Measurements from ENCODE around the gene AGMAT.

AGMAT gene

DNA sequence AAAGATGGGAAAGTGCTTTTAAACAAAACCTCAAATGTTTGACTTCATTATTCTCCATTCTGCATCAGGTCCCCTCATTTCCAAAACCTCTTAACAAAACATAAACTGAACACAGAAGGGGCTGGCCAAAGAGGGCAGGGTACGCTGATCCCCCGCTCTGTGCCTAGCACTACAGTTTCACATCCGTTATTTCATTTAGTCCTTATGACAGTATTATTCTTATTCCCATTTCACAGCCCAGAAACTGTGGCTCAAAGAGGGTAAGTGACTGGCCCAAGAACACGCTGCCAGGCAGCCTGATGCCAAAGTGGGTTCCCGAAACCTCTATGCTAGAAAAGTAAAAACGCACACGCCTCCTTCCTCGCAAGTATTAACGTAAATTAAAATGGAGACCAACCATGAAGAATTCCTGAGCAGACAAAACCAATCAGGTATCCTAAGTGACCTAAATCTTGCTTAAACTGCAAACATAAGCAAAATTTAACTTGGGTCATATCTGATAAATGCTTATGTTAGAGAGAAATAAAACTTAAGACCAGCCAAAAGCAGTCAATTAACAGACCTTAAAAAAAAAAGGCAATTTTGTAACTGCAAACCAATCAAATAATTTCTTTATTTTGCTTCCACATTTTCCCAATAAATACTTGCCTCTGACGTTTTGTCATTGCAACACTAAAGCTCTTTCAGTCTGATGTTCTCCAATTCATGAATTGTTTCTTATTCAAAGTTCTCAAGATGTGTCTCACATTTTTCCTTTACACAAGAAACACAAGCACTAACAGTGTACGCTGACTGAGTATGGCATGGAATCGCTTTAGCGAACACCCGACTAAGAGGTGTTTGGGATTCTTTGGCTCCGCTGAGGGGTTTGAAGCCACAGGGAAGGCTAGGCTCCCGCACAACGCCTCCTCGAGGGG, 61.5 kb downstream of the AGMAT start:
- TF ChIP-seq, protein P1, sequence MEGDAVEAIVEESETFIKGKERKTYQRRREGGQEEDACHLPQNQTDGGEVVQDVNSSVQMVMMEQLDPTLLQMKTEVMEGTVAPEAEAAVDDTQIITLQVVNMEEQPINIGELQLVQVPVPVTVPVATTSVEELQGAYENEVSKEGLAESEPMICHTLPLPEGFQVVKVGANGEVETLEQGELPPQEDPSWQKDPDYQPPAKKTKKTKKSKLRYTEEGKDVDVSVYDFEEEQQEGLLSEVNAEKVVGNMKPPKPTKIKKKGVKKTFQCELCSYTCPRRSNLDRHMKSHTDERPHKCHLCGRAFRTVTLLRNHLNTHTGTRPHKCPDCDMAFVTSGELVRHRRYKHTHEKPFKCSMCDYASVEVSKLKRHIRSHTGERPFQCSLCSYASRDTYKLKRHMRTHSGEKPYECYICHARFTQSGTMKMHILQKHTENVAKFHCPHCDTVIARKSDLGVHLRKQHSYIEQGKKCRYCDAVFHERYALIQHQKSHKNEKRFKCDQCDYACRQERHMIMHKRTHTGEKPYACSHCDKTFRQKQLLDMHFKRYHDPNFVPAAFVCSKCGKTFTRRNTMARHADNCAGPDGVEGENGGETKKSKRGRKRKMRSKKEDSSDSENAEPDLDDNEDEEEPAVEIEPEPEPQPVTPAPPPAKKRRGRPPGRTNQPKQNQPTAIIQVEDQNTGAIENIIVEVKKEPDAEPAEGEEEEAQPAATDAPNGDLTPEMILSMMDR (IDR thresholded peaks at IDR 0.05; ENCODE audit: low read depth, low read length), result no peak
- Histone ChIP-seq H3K4me3 (ENCODE audit: low read depth, low read length) (peak overlapping the region; percentile 63), H3K27me3 (no peaks in the 10 kb centered on the region), H3K36me3 (no peaks in the 10 kb centered on the region), H3K4me1 (no peaks in the 10 kb centered on the region; the same call in 1 of the 2 replicates), H3K9me3 (no peaks in the 10 kb centered on the region)
- no peak for DNase-seq

DNA sequence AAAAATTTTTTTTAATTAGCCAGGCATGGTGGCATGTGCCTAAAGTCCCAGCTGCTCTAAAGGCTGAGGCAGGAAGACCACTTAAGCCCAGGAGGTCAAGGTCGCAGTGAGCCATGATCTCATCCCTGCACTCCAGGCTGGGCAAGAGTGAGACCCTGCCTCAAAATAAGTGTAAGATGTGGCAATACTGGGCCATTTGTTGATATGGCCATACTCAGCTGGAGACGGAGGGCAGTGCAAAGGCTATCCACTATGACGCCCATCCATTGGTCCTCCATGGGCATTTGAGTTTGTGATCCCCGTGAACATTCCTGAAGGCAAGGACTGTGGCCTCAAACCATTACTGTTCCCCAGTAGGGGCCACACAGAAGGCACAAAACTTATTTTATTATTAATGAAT, 62.3 kb downstream of the AGMAT start:
- Histone ChIP-seq H3K4me1 (no peaks in the 10 kb centered on the region; the same call in 1 of the 2 replicates), H3K9me3 (no peaks in the 10 kb centered on the region), H3K4me3 (ENCODE audit: low read depth, low read length) (no peak overlapping the region), H3K27me3 (no peaks in the 10 kb centered on the region), H3K36me3 (no peaks in the 10 kb centered on the region)
- TF ChIP-seq, protein P1 (IDR thresholded peaks at IDR 0.05; ENCODE audit: low read depth, low read length), result no peak
- DNase-seq, result no peak

All from BE2C (cell line).